ENCODE results near the gene SNAI3.

- TF ChIP-seq CTCF (IDR thresholded peaks at IDR 0.05; ENCODE audit: insufficient read depth, low read length, poor library complexity, severe bottlenecking) (no peak), EZH2phosphoT487 (conservative IDR thresholded peaks at IDR 0.05; ENCODE audit: low read length) (no peak)
Measured at GRCh38 chr16:88733630-88734360, 47.5 kb upstream of the SNAI3 start.

Data from SU-DHL-6 (cell line).